Stimulated activated CD8-positive, alpha-beta memory T cell treated with anti-CD3 and anti-CD28 coated beads, Interleukin-4, amount 100 ng/mL, for 24 hours (primary cell): Measurements from ENCODE around the gene AHRR.

Experiments
- DNase-seq: peaks from one replicate; pipeline ENCODE4 v3.0.0-alpha.2; 2020; ENCODE audit warnings: low read depth

AHRR gene

DNA sequence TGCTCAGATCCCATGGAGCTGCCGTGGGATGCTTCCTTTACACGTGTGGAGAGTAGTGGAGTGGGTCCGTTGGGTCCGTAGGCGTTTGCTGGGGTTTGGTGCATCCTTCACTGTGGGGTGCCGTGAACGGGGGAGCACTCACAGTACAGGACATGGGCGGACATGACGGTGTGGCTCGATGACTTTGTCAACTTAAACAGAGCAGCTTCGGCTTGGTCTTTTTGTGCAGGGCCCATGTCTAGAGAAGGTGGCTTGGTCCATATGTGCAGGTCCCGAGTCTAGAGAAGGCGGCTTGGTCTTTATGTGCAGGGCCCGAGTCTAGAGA, 95.1 kb downstream of the AHRR start:
- no peak for DNase-seq

DNA sequence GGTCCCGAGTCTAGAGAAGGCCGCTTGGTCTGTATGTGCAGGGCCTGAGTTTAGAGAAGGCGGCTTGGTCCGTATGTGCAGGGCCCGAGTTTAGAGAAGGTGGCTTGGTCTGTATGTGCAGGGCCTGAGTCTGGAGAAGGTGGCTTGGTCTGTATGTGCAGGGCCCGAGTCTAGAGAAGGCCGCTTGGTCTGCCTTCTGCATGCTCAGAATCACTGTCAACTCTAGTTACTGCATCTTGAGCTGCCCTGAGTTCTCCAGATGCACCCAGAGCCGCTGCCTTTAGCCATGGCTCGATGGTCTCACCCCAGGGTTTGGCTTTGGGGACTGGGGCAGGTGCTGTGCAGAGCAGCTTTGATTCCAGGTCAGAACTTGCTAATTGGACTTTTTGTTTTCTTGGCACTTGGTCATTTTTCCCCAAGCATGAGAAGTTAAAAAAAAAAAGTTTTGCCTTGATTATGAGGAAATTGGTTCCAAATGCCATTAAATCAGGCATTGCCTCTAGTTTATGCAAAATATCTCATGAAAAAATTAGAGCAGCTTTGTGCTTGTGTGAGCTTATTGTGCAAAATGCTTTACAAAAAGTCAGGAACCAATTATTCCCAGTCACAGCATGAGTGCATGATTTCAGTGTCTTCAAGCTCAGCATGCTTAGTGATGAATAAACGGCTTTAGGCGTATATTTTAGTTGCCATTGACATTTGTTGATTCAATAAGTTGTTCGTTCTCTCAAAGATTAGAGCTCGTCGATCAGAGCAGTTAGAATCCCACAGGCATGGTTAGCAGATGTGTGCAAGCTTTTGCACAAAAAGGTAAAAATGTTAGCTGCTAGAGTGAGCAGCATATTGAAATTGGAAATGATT, 96.0 kb downstream of the AHRR start:
- no peak for DNase-seq

DNA sequence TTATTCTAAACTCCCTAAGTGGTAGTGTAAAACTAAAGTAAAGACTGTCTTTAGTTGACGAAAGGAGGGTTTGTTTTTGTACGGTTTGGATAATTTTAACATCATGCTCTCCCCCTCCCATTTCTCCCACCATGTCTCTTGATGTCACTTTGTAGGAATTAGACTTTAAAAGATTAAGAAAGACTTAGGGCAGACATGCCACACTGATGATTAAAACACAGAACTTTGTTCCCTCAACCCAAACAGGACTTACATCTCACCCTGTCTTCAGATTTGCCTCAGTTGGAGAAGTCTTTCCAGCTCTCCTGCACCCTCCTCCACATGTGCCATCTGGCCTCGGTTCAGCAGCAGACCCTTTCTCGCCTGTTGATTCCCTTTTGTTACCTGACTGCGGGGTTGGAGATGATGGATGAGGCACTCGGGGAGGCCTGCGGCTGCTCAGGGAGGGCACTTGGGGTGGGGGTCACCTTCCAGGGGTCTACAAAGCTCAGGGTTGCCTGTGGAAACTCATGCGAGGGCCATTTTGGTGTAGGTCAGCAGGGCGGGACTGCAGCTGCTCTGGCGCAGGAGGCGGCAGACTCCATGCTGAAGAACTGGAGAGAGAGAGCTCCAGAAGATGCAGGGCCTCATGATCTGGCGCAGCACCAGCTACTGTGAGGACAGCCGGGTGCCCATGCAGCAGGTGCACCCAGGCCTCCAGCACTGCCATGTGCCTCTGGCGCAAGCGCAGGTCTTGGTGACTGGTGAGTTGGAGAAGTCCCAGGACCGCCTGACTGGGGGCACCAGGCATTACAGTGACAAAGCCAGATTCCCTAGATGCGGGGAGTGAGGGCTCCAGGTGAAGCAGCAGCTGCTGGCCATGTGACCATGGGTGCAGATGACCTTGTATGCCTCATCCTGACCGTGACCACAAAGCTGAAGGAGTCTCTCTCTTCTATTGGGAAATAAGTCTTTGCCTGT, 96.9 kb downstream of the AHRR start:
- DNase-seq: no peak

DNA sequence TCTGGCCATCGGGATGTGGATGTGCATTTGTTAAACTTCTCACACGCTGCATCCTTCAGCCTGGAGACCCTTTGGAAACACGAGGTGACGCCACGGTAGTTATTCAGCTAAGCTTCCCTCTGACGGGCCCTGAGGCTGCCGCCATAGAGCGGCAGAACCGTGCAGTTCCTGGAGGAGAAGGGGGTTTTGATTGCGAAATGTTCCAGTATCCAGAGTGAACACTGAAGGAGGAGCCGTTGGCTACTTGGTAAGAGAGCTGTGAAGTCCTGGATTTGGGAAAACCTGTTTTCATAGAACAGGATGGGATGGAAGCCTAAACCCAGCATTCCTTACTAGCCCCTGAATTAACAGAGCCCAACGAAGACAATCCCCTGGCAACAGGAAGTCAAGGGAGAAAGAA, 98.5 kb downstream of the AHRR start:
- DNase-seq: no peak

DNA sequence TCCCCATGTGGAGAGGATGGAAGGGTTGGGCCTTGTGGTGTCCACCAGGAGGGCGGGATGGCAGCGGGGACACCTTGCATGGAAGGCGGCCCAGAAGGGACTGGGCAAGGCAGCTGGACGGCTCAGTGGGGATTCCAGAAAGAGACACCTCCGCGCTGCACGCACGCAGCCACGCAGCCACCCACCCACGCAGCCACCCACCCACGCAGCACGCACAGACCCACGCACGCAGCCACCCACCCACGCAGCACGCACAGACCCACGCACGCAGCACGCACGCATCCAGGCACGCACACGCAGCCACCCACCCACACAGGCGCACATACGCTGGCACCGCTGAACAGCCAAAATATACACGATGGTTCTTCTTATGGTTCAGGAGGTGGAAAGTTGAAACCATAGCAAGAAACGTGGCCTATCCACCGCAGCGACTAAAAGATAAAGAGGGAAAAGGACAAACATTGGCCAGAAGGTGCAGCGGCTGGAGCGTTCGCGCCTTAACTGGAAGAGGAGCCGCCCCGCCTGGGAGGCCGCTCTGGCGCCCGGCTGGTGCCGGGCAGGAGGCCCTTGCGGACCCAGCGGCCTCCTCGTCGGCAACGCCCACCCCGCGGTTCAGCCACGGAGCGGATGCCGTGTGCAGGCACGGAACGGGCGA, 99.2 kb downstream of the AHRR start:
- no peak for DNase-seq

DNA sequence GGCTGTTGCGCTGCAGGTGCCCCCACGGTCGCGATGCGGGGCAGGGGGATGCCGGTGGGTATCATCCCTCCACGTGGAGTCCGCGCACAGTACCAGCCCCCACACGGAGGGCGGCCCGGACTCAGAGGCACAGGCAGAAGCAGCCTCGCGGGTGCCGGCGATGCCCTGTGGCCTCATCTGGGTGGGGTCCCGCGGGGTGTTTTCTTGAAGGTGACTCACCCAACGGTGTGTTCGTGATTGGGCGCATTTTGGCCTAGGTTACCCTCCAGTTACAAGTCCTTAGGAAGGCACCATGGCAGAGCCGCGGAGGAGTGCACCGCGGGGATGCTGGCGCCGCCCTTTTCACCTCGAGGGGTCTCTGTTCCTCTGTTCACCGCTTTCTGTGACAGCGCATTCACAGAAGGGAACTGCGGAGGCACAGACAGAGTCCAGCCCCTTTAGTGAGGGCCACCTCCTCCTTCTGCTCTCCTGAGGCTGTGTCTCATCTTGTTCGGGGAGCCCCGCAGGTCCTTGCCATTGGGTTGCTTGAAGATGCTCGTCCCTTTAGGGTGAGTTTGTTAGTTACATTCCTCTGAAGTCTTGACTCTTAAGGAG, 99.9 kb downstream of the AHRR start:
- DNase-seq: no peak

DNA sequence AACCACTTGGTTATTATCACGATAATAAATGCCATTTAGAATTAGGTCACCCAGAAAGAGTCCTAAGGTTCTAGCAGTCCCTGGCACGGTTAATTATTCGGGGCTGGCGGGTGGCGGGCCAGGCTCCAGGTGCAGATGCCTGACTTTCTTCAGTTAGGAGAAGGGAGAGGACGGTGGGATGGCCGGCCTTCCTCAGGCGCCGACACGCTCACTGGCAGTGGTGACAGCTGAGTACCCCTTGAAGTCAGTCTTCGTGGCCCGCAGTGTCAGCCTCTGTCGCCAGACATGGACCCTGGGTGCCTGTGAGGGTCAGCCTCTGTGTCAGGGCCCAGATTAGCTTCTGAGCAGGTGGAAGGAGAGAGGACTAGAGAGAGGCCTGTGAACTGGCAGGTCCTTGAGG, 100.4 kb downstream of the AHRR start:
- no peak for DNase-seq

DNA sequence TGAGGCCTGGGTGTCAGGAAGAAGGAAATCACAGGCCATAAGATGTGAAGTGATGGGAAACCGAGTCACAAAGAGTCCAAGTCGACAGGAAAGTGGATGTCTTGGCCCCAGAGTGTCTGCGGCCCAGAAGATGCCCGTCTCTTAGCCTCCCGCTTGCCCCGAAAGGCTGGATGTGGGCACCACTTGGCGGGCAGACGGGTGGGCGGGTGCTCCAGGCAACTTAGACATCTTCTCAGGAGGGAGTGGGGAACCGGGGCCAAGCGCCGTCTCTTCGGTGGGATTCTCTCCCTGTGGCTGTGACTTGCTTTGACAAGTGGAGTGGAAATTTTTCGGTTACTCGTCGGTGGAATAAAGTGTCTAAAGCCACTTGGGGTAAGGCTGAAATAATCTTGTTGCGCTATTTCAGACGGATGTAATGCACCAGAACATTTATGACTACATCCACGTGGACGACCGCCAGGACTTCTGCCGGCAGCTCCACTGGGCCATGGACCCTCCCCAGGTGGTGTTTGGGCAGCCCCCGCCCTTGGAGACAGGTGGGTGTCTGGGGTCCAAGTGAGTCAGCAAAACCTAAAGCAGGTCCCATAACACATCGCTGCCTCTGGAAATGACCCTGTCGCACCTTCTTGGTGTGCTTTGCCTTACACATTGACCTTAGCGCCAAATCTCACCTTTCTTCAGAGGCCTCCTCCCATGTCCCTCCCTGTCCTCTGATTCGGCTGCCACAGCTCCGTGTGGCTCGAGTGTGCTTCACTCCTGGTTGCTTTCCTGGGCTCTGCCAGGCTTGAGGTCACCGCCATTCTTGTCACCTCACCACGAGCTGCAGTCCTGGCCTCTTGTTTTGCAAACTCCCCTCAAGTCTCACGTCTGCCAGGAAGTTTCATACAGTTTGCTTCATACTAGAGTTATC, 101.1 kb downstream of the AHRR start:
- DNase-seq: no peak

DNA sequence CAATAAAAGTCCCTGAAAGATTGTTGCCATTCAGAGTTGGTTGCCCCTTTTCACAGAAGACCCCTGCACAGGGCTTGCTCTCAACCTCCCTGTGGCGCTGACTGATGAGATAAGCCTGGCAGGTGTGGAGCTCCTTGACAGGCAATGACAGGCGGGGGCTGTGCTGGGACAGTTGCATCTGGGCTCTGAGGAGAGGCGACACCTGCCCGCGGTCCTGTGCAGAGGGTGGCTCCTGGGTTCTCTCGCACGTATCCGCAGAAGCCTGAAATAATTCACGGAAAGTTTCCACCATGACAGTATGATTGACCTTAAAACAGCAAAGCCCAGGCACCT, 101.7 kb downstream of the AHRR start:
- DNase-seq: no peak

DNA sequence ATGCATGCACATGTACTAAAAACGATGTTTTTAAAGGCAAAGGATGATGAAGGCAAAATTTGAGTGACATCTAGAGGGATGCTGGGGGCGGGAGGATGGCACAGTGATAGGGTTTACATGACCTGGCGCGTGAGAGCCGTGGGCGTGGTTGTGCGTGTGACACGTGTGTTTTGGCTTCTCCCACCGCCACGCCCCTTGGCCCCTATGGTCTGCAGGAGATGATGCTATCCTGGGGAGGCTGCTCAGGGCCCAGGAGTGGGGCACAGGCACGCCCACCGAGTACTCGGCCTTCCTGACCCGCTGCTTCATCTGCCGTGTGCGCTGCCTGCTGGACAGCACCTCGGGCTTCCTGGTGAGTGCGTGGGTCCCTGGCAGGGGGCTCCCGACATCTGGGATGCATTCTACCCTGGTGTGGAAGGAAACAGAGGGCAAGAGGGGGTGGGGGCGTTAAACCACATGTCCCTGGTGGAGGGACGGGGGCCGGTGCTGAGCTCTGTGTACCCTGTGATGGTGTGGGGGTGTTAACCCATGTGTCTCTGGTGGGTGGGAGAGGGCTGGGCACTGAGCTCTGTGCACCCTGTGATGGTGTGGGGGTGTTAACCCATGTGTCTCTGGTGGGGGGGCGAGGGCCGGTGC, 102.2 kb downstream of the AHRR start:
- DNase-seq: no peak

DNA sequence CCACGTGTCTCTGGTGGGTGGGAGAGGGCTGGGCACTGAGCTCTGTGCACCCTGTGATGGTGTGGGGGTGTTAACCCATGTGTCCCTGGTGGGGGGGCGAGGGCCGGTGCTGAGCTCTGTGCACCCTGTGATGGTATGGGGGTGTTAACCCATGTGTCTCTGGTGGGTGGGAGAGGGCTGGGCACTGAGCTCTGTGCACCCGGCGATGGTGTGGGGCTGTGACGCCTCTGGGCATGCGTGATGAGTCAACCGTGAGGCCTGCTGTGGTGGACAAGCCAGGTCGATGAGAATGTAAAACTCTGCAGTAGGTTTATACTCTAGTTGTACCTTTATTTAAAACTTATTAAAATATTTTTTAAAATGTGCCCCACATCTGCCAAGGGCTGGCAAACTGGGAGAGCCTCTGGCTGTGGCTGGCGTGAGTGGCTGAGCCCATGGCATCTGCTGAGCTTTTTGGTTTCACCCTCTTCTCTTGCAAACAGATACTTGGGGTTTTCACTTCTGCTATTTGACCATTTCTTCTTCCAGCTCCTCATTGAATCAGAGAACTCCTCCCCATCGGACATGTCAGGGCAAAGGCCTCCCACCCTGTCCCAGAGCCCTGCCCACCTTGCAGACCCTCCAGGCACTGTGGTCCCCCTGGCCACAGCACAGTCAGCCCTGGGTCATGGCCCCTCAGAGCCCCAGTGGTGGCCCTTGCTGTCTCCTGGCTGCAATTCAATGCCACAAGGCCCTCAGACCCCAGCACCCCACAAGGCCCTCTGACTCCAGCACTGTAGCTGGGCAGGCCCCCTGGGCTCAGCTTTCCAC, 103.0 kb downstream of the AHRR start:
- DNase-seq: no peak

DNA sequence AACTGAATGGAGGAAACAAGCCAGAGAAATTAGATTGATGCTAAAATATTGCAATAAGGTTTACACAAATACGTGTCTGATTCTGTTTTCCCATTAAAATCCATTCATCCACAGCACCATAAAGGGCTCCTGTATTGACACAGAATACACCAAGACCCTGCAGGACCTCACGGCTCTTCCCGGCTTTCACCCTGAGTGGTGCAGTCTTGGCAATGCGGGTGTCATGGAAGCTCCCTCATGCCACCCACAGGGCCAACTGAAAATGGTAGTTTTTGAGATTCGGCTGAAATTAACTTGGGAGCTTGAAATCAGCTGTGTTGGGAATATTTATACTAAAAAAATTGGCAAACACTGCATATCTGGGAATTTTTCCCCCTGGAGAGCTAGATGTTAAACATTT, 104.2 kb downstream of the AHRR start:
- no peak for DNase-seq

DNA sequence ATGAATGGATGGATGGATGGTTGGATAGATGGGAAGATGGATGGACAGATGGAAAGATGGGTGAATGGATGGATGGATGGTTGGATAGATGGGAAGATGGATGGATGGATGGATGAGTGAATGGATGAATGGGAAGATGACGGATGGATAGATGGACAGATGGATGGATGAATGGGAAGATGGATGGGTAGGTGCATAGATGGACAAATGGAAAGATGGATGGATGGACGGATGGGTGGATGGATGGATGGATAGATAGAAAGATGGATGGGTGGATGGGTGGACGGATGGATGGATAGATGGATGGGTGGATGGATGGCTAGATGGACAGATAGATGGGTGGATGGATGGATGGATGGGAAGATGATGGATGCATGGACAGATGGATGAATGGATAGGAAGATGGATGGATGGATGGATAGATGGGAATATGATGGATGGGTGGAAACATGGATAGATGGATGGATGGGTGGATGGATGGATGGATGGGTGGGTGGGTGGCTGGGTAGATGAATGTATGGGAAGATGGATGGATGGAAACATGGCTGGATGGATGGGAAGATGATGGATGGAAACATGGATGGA, 105.0 kb downstream of the AHRR start:
- no peak for DNase-seq

DNA sequence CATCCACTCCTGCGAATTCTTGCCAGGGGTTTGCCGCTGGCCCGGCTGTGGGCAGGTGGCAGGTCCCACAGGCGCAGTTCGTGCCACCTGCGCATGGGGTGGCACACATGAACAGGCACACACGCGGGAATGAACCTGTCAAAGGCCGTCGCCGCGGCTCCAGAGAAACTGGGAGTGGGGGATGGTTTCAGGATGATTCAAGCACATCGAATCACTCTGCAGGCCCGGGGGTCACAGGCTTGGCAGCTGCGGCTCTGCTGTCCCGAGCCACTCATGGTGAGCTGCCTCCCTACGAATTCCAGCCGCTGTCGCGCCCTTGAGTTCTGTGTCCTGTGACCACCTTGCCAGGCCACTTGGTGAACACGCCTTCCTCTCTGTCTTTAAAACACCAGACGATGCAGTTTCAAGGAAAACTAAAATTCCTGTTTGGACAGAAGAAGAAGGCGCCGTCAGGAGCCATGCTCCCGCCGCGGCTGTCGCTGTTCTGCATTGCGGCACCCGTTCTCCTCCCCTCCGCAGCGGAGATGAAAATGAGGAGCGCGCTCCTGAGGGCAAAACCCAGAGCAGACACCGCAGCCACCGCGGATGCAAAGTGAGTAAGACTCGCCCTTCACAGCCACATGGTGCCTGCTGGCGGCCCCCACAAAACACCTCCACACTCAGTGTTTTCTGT, 106.0 kb downstream of the AHRR start:
- DNase-seq: no peak

DNA sequence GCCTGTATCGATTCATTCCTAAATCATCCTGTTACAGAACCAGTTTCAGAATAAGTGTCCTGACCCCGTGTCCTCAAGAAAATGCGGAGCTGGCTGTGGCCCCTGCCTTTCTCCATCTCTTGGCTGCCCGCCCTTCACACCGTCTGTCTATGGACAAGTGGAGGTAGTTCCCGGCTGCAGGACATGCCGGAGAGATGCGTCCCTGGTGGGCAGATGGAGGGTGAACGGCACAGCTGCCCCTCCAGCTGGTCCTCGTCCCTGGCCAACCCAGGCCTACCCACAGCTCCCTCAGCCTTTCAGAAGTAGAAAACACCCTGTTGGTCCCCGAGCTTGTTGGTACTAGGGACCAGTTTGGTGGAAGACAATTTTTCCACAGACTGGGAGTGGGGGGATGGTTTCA, 106.7 kb downstream of the AHRR start:
- DNase-seq: no peak

DNA sequence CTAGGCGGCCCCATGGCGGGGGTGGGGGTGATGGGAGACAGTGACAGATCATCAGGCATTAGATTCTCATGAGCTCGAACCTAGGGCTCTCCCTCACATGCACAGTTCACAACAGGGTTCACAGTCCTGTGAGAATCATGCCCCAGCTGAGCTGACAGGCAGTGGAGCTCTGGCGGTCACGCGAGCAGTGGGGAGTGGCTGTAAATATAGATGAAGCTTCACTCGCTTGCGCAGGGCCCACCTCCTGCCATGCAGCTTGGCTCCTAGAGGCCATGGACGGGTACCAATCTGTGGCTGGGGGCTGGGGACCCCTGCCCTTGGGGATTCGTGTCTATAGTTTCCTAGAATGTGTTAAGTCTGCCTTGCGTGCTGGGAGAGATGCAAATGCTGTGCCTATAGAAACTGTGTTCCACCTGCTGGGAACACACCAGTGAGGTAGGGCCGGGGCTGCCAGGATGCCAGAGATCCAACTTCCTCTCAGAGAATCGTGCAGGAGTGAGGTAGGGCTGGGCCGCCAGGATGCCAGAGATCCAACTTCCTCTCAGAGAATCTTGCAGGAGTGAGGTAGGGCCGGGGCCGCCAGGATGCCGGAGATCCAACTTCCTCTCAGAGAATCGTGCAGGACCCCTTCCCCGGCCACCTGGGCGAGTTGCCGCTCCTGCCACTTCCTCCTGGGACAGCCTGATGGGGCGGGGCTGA, 107.4 kb downstream of the AHRR start:
- DNase-seq: no peak

DNA sequence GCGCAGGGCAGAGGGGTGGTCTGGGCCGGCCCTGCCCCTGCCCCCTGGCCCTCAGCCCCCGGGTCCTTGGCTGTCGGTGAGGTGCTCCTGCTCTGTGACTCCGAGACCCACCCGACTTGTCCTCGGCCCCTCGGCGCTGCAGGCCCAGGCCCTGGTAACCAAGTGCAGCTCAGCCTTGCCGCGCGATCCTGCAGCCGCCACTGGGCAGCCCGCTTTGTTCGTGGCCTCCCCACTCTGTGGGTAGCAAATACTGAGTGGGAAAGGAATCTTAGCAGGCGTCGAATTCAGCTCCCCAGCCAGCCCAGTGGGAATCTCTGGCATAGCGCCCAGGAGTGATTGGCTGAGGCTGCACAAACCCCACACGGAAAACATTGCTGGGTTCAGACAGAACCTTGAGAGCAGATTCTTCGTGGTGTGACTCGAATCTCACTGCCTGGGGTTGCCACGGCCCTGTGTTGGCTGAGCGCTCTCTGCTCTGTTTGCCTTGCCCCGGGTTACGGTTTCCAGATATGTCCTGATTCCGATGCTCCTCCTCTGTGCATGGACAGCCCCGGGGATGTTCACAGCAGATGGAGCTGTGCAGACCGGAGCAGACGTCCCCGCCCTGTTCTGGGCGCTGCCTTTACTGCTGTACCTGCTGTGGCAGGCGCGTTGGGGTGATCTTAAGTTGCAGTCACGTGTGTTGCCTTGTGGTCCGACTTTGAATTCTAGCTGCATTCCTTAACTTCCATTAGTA, 108.1 kb downstream of the AHRR start:
- no peak for DNase-seq
